ENCODE data around the gene ARCN1. TPM values are rescaled to one million over a fixed set of nuclear protein-coding genes. Genes with fewer than 3 reads are reported as not detected.

The ARCN1 gene
- total and polyA plus RNA-seq, 2 donors (not counting 3 experiments of a cell fraction or from before 2014, with no cell fraction given): 172 to 180 TPM

DNA sequence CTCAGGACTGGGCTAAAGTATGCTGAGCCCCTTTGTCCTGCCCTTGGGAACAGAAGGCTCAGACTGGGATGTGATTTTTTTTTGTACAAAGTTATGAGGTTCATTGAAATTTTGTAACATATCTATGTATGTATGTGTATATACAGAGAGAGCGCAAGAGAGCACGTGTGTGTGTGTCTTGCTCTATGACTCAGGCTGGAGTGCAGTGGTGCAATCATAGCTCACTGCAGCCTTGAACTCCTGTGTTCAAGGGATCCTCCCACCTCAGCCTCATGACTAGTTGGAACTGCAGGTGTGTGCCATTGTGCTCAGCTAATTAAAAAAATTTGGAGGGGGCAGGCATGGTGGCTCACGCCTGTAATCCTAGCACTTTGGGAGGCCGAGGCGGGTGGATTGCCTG lies 35.5 kb upstream of the ARCN1 start:
- intact Hi-C loops (cut with micrococcal nuclease): no loop called here
- DNase-seq (ENCODE audit: low read depth, low spot score) (no peak), FAIRE-seq (no peak)
- Histone ChIP-seq H4K20me1 (replicated peaks; ENCODE audit: control insufficient read depth, extremely low read depth, insufficient read depth, low read length) (no peaks in the 10 kb centered on the region), H3K79me2 (ENCODE audit: control insufficient read depth, insufficient read depth, low read length) (no peaks in the 10 kb centered on the region), H3K9ac (replicated peaks; ENCODE audit: extremely low read depth, insufficient read depth, low read length) (no peak overlapping the region), H3K9me1 (replicated peaks; ENCODE audit: control insufficient read depth, extremely low read depth, insufficient read depth, low read length) (no peaks in the 10 kb centered on the region), H3K4me3 (replicated peaks in 1 of 3; ENCODE audit: insufficient read depth in 1 of 3, low read depth in 1 of 3, low read length in 3 of 3) (no peak overlapping the region), H3K4me1 (ENCODE audit: control insufficient read depth, extremely low read depth, insufficient read depth, low read length) (peaks cover under 1% of the 10 kb centered on the region), H2AFZ (ENCODE audit: low read depth, low read length) (no peak overlapping the region), H3K4me2 (ENCODE audit: insufficient read depth, low read length) (no peak overlapping the region), H3K27me3 (ENCODE audit: control insufficient read depth in 2 of 2, insufficient read depth in 2 of 2, low read length in 2 of 2) (no peaks in the 10 kb centered on the region), H3K9me3 (replicated peaks; ENCODE audit: control insufficient read depth, insufficient read depth, low read length) (no peaks in the 10 kb centered on the region), H3K27ac (ENCODE audit: insufficient read depth, low read depth, low read length) (no peak overlapping the region), H3K36me3 (ENCODE audit: control insufficient read depth in 2 of 2, extremely low read depth in 1 of 2, insufficient read depth in 2 of 2, low read length in 2 of 2) (peaks cover 0 to 2% of the 10 kb centered on the region in 2 experiments)
- dilution Hi-C loops (cut with MboI; ENCODE audit: extremely low pct_ligation_motif_present, low sequenced_read_pairs): no loop called here
- no TSS peak for BruUV-seq (replicated peaks)
- CTCF ChIA-PET: no interaction called here
- TF ChIP-seq MYC (IDR thresholded peaks at IDR 0.05; ENCODE audit: low read depth, low read length): no peak
- POLR2A ChIA-PET: no interaction called here

DNA sequence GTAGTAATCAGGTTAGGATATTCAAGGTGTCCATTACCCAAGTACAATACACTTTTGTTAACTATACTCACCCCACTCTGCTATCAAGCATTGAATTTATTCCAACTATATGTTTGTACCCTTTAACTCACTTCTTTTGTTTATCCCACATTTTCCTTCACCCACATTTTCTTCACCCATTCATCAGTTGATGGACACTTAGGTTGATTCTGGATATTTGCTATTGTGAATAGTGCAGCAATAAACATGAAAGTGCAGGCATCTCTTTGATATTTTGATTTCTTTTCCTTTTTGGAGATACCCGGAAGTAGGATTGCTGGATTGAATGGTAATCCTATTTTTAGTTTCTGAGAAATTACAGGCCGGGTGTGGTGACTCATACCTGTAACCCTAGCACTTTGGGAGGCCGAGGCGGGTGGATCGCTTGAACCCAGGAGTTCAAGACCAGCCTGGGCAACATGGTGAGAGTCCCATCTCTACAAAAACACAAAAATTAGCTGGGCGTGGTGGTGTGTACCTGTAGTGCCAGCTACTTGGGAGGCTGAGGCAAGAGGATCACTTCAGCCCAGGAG lies 34.7 kb upstream of the ARCN1 start:
- no peaks in the 10 kb centered on the region for H3K9me1 ChIP-seq (replicated peaks; ENCODE audit: control insufficient read depth, extremely low read depth, insufficient read depth, low read length)
- dilution Hi-C loops (cut with MboI; ENCODE audit: extremely low pct_ligation_motif_present, low sequenced_read_pairs): no loop called here
- no peak overlapping the region for H3K9ac ChIP-seq (replicated peaks; ENCODE audit: extremely low read depth, insufficient read depth, low read length)
- H3K79me2 ChIP-seq (ENCODE audit: control insufficient read depth, insufficient read depth, low read length): no peaks in the 10 kb centered on the region
- FAIRE-seq (no peak), DNase-seq (ENCODE audit: low read depth, low spot score) (no peak)
- no TSS peak for BruUV-seq (replicated peaks)
- TF ChIP-seq GATA2 (IDR thresholded peaks at IDR 0.05; ENCODE audit: insufficient read depth, insufficient read length, low read depth, low read length) (no peak), POLR2A (IDR thresholded peaks at IDR 0.05; ENCODE audit: low read depth, low read length) (no peak), FOS (IDR thresholded peaks at IDR 0.05; ENCODE audit: borderline replicate concordance, insufficient read depth, low read length) (no peak), CTCF (IDR thresholded peaks at IDR 0.05; ENCODE audit: extremely low read depth in 1 of 2, insufficient read depth in 1 of 2, low read depth in 1 of 2, low read length in 2 of 2) (no peak), EZH2 (IDR thresholded peaks at IDR 0.05; ENCODE audit: borderline replicate concordance, low read depth, low read length, severe bottlenecking) (no peak), MAX (IDR thresholded peaks at IDR 0.05; ENCODE audit: insufficient read depth, insufficient read length) (no peak), MYC (IDR thresholded peaks at IDR 0.05; ENCODE audit: low read depth, low read length) (no peak), JUN (IDR thresholded peaks at IDR 0.05; ENCODE audit: borderline replicate concordance, insufficient read depth, insufficient read length, low read depth) (no peak), POLR2AphosphoS5 (IDR thresholded peaks at IDR 0.05; ENCODE audit: insufficient read depth, low read depth, low read length) (no peak)
- no peak overlapping the region for H2AFZ ChIP-seq (ENCODE audit: low read depth, low read length)
- peaks cover 0 to 2% of the 10 kb centered on the region in 2 experiments for H3K36me3 ChIP-seq (ENCODE audit: control insufficient read depth in 2 of 2, extremely low read depth in 1 of 2, insufficient read depth in 2 of 2, low read length in 2 of 2)
- H3K4me1 ChIP-seq (ENCODE audit: control insufficient read depth, extremely low read depth, insufficient read depth, low read length): no peaks in the 10 kb centered on the region
- H3K27me3 ChIP-seq (ENCODE audit: control insufficient read depth in 2 of 2, insufficient read depth in 2 of 2, low read length in 2 of 2): no peaks in the 10 kb centered on the region
- ChIA-PET CTCF (no interaction called here), POLR2A (no interaction called here)
- H3K4me3 ChIP-seq (replicated peaks in 1 of 3; ENCODE audit: insufficient read depth in 1 of 3, low read depth in 1 of 3, low read length in 3 of 3): no peak overlapping the region
- no peak overlapping the region for H3K27ac ChIP-seq (ENCODE audit: insufficient read depth, low read depth, low read length)
- H4K20me1 ChIP-seq (replicated peaks; ENCODE audit: control insufficient read depth, extremely low read depth, insufficient read depth, low read length): no peaks in the 10 kb centered on the region
- H3K4me2 ChIP-seq (ENCODE audit: insufficient read depth, low read length): no peak overlapping the region
- intact Hi-C loops (cut with micrococcal nuclease): no loop called here
- no peaks in the 10 kb centered on the region for H3K9me3 ChIP-seq (replicated peaks; ENCODE audit: control insufficient read depth, insufficient read depth, low read length)

Measured in endothelial cell of umbilical vein (primary cell).